ENCODE measurements around the gene ARHGEF40. TPM values are rescaled to one million over a fixed set of nuclear protein-coding genes. Genes with fewer than 3 reads are reported as not detected.
A peak's percentile ranks its signal among the peaks of the same experiment; 100 is the strongest.

The ARHGEF40 gene
- total and polyA plus RNA-seq, 4 donors, result 37.9 to 98.9 (median 77.1) TPM

DNA sequence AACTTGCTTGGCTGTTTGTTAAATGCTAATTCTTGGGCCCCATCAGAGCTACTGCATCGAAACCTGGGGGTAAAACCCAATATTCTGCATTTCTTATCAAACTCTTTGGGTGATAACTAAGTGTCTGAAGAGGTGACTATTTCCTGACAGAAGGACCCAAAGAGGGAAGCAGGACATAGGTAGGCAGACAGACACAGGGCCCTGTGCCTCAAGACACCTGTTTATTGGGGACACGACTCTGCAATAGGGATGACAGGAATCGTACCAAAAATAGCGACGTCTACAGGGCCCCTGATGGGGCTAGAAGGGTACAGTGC, 19.7 kb downstream of the ARHGEF40 start:
- DNase-seq (ENCODE audit: low read depth in 4 of 6, low spot score in 6 of 6), result no peak
- Histone ChIP-seq H3K9me3 (ENCODE audit: control insufficient read depth, insufficient read depth, low read length) (no peaks in the 10 kb centered on the region), H3K27me3 (ENCODE audit: control insufficient read depth, insufficient read depth, low read length) (no peaks in the 10 kb centered on the region), H3K27ac (ENCODE audit: low read depth, low read length) (no peak overlapping the region), H3K36me3 (ENCODE audit: control insufficient read depth, insufficient read depth, low read length) (peaks cover 67% of the 10 kb centered on the region), H3K4me3 (ENCODE audit: low read depth, low read length) (no peak overlapping the region), H3K4me1 (ENCODE audit: control insufficient read depth, insufficient read depth, low read length) (peaks cover 42% of the 10 kb centered on the region)
- 64% methylated on average over 4 of the region's 5 CpGs for WGBS (ENCODE audit: insufficient coverage)

DNA sequence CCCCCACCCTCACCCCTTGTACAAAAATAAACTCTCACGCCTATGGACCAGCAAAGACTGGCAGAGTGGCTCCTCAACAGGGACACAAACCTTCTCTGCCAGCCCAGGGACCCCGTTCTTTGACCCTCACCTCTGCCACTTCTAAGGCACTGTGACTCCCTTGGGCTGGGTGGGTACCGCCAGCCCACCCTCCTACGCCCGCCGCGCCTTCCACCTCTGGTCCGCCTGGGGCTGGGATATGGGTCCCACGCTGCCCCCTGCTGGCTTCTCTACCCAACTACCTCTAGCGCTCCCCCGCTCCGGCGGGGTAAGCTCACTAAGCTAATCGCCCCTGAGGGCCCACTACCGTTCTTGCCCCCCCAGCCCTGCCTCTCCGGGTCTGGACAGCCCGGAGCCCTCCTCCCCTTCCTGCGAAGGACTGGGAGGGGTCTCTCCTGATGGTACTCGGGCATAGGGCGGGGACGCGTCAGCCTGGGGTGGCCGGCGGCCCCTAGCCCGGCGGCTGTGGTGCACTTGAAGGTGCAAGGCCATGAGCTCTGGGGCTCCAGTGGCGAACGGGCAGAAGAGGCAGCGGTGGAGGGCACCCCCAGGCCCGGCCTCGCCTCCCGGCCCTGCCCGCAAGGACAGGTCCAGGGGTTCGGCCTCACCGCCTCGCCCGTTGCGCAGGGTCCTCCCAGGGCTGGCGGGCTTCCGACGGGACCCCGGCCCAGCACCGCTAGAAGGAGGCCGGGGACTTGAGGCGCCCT, 20.3 kb downstream of the ARHGEF40 start:
- no peaks in the 10 kb centered on the region for H3K27me3 ChIP-seq (ENCODE audit: control insufficient read depth, insufficient read depth, low read length)
- H3K4me3 ChIP-seq (ENCODE audit: low read depth, low read length), result no peak overlapping the region
- peaks cover 42% of the 10 kb centered on the region for H3K4me1 ChIP-seq (ENCODE audit: control insufficient read depth, insufficient read depth, low read length)
- peaks cover 61% of the 10 kb centered on the region for H3K36me3 ChIP-seq (ENCODE audit: control insufficient read depth, insufficient read depth, low read length)
- no peaks in the 10 kb centered on the region for H3K9me3 ChIP-seq (ENCODE audit: control insufficient read depth, insufficient read depth, low read length)
- no peak overlapping the region for H3K27ac ChIP-seq (ENCODE audit: low read depth, low read length)
- no peak for DNase-seq (ENCODE audit: low read depth in 4 of 6, low spot score in 6 of 6)
- WGBS (ENCODE audit: insufficient coverage), result 87% methylated on average over 38 of the region's 45 CpGs

DNA sequence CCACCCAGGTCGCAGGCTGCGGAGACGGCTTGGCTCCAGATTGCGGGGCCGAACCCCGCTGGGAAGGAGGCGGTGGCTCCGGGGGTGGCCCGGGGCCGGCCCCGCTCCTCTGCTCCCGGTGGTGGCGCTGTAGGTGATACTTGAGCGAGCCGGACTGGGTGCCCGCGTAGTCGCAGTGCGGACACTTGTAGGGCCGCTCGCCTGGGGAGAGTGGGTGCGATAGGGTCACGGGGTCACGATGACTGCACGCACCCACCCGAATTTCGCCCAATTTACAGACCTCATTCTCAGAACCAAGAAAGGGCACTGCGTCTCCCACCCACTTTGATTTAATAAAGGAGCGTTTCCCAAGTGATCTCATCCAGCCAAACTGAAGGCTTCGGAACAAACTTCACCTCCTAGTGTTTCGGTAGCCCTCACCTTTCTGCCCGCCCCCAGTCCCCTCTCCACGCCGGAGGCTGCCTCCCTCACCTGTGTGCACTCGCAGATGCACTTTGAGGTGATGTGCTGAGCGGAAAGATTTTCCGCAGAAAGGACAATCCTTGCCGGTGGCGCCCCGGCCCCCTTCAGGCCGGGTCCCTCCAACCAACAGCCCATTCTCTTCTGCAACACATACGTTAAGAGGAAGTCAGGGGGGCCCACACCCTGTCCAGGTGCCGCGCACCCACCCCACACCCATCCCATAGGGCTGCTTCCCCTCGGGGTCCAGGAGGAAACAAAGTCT, 21.0 kb downstream of the ARHGEF40 start:
- Histone ChIP-seq H3K4me3 (ENCODE audit: low read depth, low read length) (no peak overlapping the region), H3K27me3 (ENCODE audit: control insufficient read depth, insufficient read depth, low read length) (no peaks in the 10 kb centered on the region), H3K36me3 (ENCODE audit: control insufficient read depth, insufficient read depth, low read length) (peaks cover 54% of the 10 kb centered on the region), H3K4me1 (ENCODE audit: control insufficient read depth, insufficient read depth, low read length) (peaks cover 42% of the 10 kb centered on the region), H3K27ac (ENCODE audit: low read depth, low read length) (no peak overlapping the region), H3K9me3 (ENCODE audit: control insufficient read depth, insufficient read depth, low read length) (no peaks in the 10 kb centered on the region)
- no peak for DNase-seq (ENCODE audit: low read depth in 4 of 6, low spot score in 6 of 6)
- WGBS (ENCODE audit: insufficient coverage), result 92% methylated on average over 34 of the region's 45 CpGs

DNA sequence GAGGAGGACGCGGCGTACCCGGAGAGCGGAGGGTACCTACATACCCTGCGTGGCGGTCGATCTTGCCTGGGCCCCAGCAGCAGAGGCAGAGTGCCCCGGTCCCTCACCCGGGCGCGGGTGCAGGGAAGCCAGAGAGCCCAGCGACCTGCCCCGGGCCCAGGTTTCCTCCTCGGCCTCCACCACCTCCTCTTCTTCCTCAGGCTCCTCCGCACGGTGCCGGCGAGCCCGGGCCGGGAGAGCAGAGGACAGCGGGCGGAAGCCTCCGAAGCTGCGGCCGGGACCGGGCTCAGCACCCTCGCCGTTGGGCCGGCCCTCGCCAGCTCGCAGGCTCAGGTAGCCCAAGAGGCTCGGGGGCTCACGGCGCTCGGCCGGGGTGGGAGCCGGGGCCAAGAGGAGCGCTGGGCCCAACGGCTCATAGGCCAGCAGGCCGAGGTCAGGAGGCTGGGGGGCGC, 21.7 kb downstream of the ARHGEF40 start:
- Histone ChIP-seq H3K4me1 (ENCODE audit: control insufficient read depth, insufficient read depth, low read length) (peaks cover 41% of the 10 kb centered on the region), H3K27ac (ENCODE audit: low read depth, low read length) (no peak overlapping the region), H3K36me3 (ENCODE audit: control insufficient read depth, insufficient read depth, low read length) (peaks cover 51% of the 10 kb centered on the region), H3K27me3 (ENCODE audit: control insufficient read depth, insufficient read depth, low read length) (no peaks in the 10 kb centered on the region), H3K4me3 (ENCODE audit: low read depth, low read length) (no peak overlapping the region), H3K9me3 (ENCODE audit: control insufficient read depth, insufficient read depth, low read length) (no peaks in the 10 kb centered on the region)
- WGBS (ENCODE audit: insufficient coverage), result 92% methylated on average over 41 of the region's 42 CpGs
- no peak for DNase-seq (ENCODE audit: low read depth in 4 of 6, low spot score in 6 of 6)

DNA sequence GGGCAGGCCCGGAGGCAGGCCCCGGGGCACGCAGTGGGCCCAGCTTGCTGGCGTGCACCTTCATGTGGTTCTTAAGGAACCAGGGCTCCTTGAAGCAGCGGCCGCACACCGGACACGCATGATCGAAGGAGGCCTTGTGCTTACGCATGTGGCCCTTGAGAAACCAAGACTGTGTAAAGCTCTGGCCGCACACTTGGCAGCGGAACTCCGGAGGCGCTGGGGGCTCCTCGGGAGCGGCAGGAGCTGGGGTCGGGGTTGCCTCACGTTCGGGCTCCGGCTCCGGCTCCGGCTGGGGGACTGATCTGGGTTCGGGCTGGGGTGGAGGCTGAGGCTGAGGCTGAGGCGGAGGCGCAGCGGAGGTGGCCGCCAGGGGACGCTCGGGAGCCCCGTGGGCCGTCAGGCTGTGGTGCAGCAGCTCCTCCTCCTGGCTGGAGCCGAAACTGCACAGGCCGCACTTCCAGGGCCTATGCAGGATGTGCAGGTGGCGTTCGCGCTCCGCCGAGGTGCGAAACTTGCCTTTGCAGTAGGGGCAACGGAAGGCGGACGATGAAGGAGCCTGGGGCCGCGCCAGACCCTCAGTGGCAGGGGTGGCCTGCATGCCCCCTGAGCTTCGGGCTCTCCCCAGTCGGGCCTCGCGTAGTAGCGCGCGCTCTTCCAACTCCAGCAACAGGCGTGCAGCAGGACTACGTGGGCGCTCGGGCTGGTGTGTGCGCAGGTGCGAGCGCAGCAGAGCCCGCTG, 22.3 kb downstream of the ARHGEF40 start:
- Histone ChIP-seq H3K27ac (ENCODE audit: low read depth, low read length) (no peak overlapping the region), H3K9me3 (ENCODE audit: control insufficient read depth, insufficient read depth, low read length) (no peaks in the 10 kb centered on the region), H3K27me3 (ENCODE audit: control insufficient read depth, insufficient read depth, low read length) (no peaks in the 10 kb centered on the region), H3K4me1 (ENCODE audit: control insufficient read depth, insufficient read depth, low read length) (peaks cover 41% of the 10 kb centered on the region), H3K36me3 (ENCODE audit: control insufficient read depth, insufficient read depth, low read length) (peaks cover 46% of the 10 kb centered on the region), H3K4me3 (ENCODE audit: low read depth, low read length) (no peak overlapping the region)
- WGBS (ENCODE audit: insufficient coverage), result 53% methylated on average over 59 of the region's 59 CpGs
- peak in 2 of 6 donors; percentile 69 to 83 for DNase-seq (ENCODE audit: low read depth in 4 of 6, low spot score in 6 of 6)

- DNase-seq (ENCODE audit: low read depth in 4 of 6, low spot score in 6 of 6), result no peak
- no peaks in the 10 kb centered on the region for H3K9me3 ChIP-seq (ENCODE audit: control insufficient read depth, insufficient read depth, low read length)
- peak overlapping the region; percentile 86 for H3K27ac ChIP-seq (ENCODE audit: low read depth, low read length)
- no peak overlapping the region for H3K4me3 ChIP-seq (ENCODE audit: low read depth, low read length)
- no peaks in the 10 kb centered on the region for H3K27me3 ChIP-seq (ENCODE audit: control insufficient read depth, insufficient read depth, low read length)
- WGBS (ENCODE audit: insufficient coverage), result 66% methylated on average over 36 of the region's 36 CpGs
- peaks cover 46% of the 10 kb centered on the region for H3K36me3 ChIP-seq (ENCODE audit: control insufficient read depth, insufficient read depth, low read length)
- H3K4me1 ChIP-seq (ENCODE audit: control insufficient read depth, insufficient read depth, low read length), result peaks cover 38% of the 10 kb centered on the region
Measured at GRCh38 chr14:21093018-21093417, 22.9 kb downstream of the ARHGEF40 start.

GRCh38 chr14:21093769-21094681, 23.9 kb downstream of the ARHGEF40 start:
- peak in 2 of 6 donors; percentile 93 for DNase-seq (ENCODE audit: low read depth in 4 of 6, low spot score in 6 of 6)
- no peaks in the 10 kb centered on the region for H3K27me3 ChIP-seq (ENCODE audit: control insufficient read depth, insufficient read depth, low read length)
- peaks cover 38% of the 10 kb centered on the region for H3K36me3 ChIP-seq (ENCODE audit: control insufficient read depth, insufficient read depth, low read length)
- H3K4me1 ChIP-seq (ENCODE audit: control insufficient read depth, insufficient read depth, low read length), result peaks cover 37% of the 10 kb centered on the region
- H3K4me3 ChIP-seq (ENCODE audit: low read depth, low read length), result peak overlapping the region; percentile 4
- 16% methylated on average over 5 of the region's 7 CpGs for WGBS (ENCODE audit: insufficient coverage)
- H3K27ac ChIP-seq (ENCODE audit: low read depth, low read length), result peak overlapping the region; percentile 86
- H3K9me3 ChIP-seq (ENCODE audit: control insufficient read depth, insufficient read depth, low read length), result no peaks in the 10 kb centered on the region

GRCh38 chr14:21095430-21096205, 25.5 kb downstream of the ARHGEF40 start:
- no peak overlapping the region for H3K4me3 ChIP-seq (ENCODE audit: low read depth, low read length)
- peak overlapping the region; percentile 10 for H3K27ac ChIP-seq (ENCODE audit: low read depth, low read length)
- no peaks in the 10 kb centered on the region for H3K9me3 ChIP-seq (ENCODE audit: control insufficient read depth, insufficient read depth, low read length)
- DNase-seq (ENCODE audit: low read depth in 4 of 6, low spot score in 6 of 6), result peak in 1 of 6 donors; percentile 71
- H3K27me3 ChIP-seq (ENCODE audit: control insufficient read depth, insufficient read depth, low read length), result no peaks in the 10 kb centered on the region
- H3K36me3 ChIP-seq (ENCODE audit: control insufficient read depth, insufficient read depth, low read length), result peaks cover 28% of the 10 kb centered on the region
- 28% methylated on average over 2 of the region's 6 CpGs for WGBS (ENCODE audit: insufficient coverage)
- peaks cover 48% of the 10 kb centered on the region for H3K4me1 ChIP-seq (ENCODE audit: control insufficient read depth, insufficient read depth, low read length)

All from spinal cord (tissue), 10 donors.